CD4-positive, CD25-positive, alpha-beta regulatory T cell (primary cell): ENCODE measurements around the gene CCR7. TPM values are rescaled to one million over a fixed set of nuclear protein-coding genes. Genes with fewer than 3 reads are reported as not detected.
"Not testable (repeated sequence)": the region's sequence is repeated elsewhere in the genome, so short reads cannot be mapped to it uniquely, and the experiment has no call there.

ENCODE experiments used
- ATAC-seq, 2 donors: fragments of 150-1000 bp; cut with Tn5 transposase; one replicate each; pipeline ENCODE4 v1.10.0; 2021; ENCODE audit warnings: low read depth in 2 of 2, moderate number of reproducible peaks in 2 of 2, moderate library complexity in 1 of 2
- DNase-seq, 3 donors: peaks; one replicate each; pipeline versions ENCODE4 v3.0.0 to v3.0.0-alpha.2; 2012 to 2022; ENCODE audit warnings: mixed read lengths in 1 of 3
- H3K27ac ChIP-seq: one replicate; pipeline ENCODE4 v1.7.0; 2013; ENCODE audit warnings: mild to moderate bottlenecking, low read length; ENCODE audit not compliant: insufficient read depth, poor library complexity, severe bottlenecking
- H3K27me3 ChIP-seq: one replicate; pipeline ENCODE4 v1.7.0; 2013; ENCODE audit warnings: low read length; ENCODE audit not compliant: control insufficient read depth, insufficient read depth
- H3K36me3 ChIP-seq: one replicate; pipeline ENCODE4 v1.7.0; 2013; ENCODE audit warnings: mild to moderate bottlenecking, low read length, moderate library complexity; ENCODE audit not compliant: control insufficient read depth, insufficient read depth
- H3K4me1 ChIP-seq: 2 replicates; pipeline ENCODE4 v1.7.0; 2013; ENCODE audit warnings: mild to moderate bottlenecking, low read length; ENCODE audit not compliant: insufficient read depth, control insufficient read depth, poor library complexity, severe bottlenecking
- H3K4me3 ChIP-seq: one replicate; pipeline ENCODE4 v1.7.0; 2013; ENCODE audit warnings: low read depth, mild to moderate bottlenecking, low read length, moderate library complexity
- H3K9me3 ChIP-seq, 2 experiments: 1 replicate in 1 of 2; 2 replicates in 1 of 2; pipeline ENCODE4 v1.7.0; 2013; ENCODE audit warnings: low read length in 2 of 2, mild to moderate bottlenecking in 1 of 2, moderate library complexity in 1 of 2; ENCODE audit not compliant: control insufficient read depth in 2 of 2
- H3K27ac Mint-ChIP-seq, 3 donors: one replicate each; pipeline ENCODE4 v1.8.0; 2020 to 2022; ENCODE audit warnings: mild to moderate bottlenecking in 3 of 3, mixed read lengths in 3 of 3, moderate library complexity in 2 of 3
- H3K27me3 Mint-ChIP-seq: one replicate; pipeline ENCODE4 v1.8.0; 2022; ENCODE audit warnings: mild to moderate bottlenecking, mixed read lengths
- H3K36me3 Mint-ChIP-seq: one replicate; pipeline ENCODE4 v1.8.0; 2020; ENCODE audit warnings: mixed read lengths
- H3K4me1 Mint-ChIP-seq, 4 donors: one replicate each; pipeline ENCODE4 v1.8.0; 2020 to 2022; ENCODE audit warnings: mixed read lengths in 4 of 4, mild to moderate bottlenecking in 1 of 4
- H3K4me3 Mint-ChIP-seq, 4 donors: one replicate each; pipeline ENCODE4 v1.8.0; 2020 to 2022; ENCODE audit warnings: mild to moderate bottlenecking in 4 of 4, mixed read lengths in 4 of 4, moderate library complexity in 3 of 4
- H3K9me3 Mint-ChIP-seq, 7 donors: one replicate each; pipeline ENCODE4 v1.8.0; 2020 to 2022; ENCODE audit warnings: mixed read lengths in 7 of 7, mild to moderate bottlenecking in 3 of 7, moderate library complexity in 2 of 7
- polyA plus RNA-seq, 4 donors: library from polyadenylated mRNA; unstranded; fragments of 300-500 nt; fragmentation: Illumina TruSeq; gene quantifications; one replicate each; pipeline ENCODE4 v1.2.3, GENCODE V29; 2021
- total RNA-seq: library from RNA; stranded (reverse); gene quantifications from one replicate; pipeline ENCODE4 v1.2.3, GENCODE V29; 2022

The CCR7 gene
- total and polyA plus RNA-seq, 5 donors from 2014 or later = 192 to 828 (median 530) TPM

DNA sequence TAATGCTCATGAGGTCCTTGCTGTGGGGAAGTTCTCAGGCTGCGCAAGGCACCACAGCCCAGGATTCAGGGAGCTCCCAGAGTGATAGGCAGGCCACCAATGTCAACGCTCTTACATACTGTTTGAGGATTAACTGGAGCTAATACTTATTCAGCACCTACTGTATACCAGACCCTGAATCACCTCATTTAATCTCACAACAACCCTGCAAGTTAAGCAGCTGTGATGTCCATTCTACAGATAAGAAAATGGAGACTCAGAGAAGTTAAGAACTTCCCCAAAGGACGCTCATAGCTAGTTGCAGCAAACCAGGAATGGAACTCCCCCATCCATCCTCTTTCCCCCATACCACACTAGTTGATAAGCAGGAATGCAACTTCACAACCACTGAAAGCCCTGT lies 25.5 kb upstream of the CCR7 start:
- peak overlapping the region in 2 of 3 donors; percentile 17 to 71 for H3K27ac Mint-ChIP-seq
- peaks cover 22 to 74% (median 46%) of the 10 kb centered on the region in 4 donors for H3K4me1 Mint-ChIP-seq
- Histone ChIP-seq H3K4me1 (peaks cover 19% of the 10 kb centered on the region), H3K9me3 (no peaks in the 10 kb centered on the region), H3K27ac (no peak overlapping the region), H3K27me3 (no peaks in the 10 kb centered on the region), H3K36me3 (no peaks in the 10 kb centered on the region), H3K4me3 (no peak overlapping the region)
- H3K9me3 Mint-ChIP-seq = peaks cover 0 to 2% (median 0%) of the 10 kb centered on the region in 7 donors
- H3K27me3 Mint-ChIP-seq = peaks cover 5% of the 10 kb centered on the region
- H3K36me3 Mint-ChIP-seq = peaks cover 7% of the 10 kb centered on the region
- no peak overlapping the region for H3K4me3 Mint-ChIP-seq
- ATAC-seq (no peak), DNase-seq (no peak)

DNA sequence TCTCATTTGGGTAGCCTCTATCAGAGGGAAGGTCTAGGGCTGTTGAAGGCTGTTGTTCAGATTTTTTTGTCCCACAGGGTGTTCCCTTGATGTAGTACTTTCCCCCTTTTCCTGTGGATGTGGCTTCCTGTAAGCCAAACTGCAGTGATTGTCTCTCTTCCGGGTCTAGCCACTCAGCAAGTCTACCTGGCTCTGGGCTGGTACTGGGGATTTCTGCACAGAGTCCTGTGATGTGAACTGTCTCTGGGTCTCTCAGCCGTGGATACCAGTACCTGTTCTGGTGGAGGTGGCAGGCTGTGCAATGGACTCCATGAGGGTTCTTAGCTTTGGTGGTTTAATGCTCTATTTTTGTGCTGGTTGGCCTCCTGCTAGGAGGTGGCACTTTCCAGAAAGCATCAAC lies 23.3 kb upstream of the CCR7 start:
- no peaks in the 10 kb centered on the region for H3K9me3 ChIP-seq
- H3K36me3 Mint-ChIP-seq = peaks cover 16% of the 10 kb centered on the region
- peaks cover 19% of the 10 kb centered on the region for H3K4me1 ChIP-seq
- H3K27me3 ChIP-seq = no peaks in the 10 kb centered on the region
- H3K4me3 Mint-ChIP-seq = peak overlapping the region; percentile 7 to 71 (median 56)
- no peak overlapping the region for H3K4me3 ChIP-seq
- peak overlapping the region in 2 of 3 donors; percentile 33 to 75 for H3K27ac Mint-ChIP-seq
- no peaks in the 10 kb centered on the region for H3K36me3 ChIP-seq
- DNase-seq = peak in 1 of 3 donors; percentile 42
- H3K9me3 Mint-ChIP-seq = peaks cover 2 to 16% (median 6%) of the 10 kb centered on the region in 7 donors
- no peak overlapping the region for H3K27ac ChIP-seq
- peaks cover 22 to 74% (median 47%) of the 10 kb centered on the region in 4 donors for H3K4me1 Mint-ChIP-seq
- ATAC-seq = no peak
- peaks cover 5% of the 10 kb centered on the region for H3K27me3 Mint-ChIP-seq

GRCh38 chr17:40586264-40586663 lies 21.0 kb upstream of the CCR7 start:
- H3K27ac ChIP-seq = peak overlapping the region; percentile 33
- H3K9me3 ChIP-seq, DNase-seq, H3K27me3 ChIP-seq, ATAC-seq, H3K27me3 Mint-ChIP-seq, H3K4me3 ChIP-seq, H3K36me3 ChIP-seq: not testable (repeated sequence)
- Mint-ChIP-seq H3K9me3 (peaks cover 4 to 21% (median 8%) of the 10 kb centered on the region in 7 donors), H3K4me3 (peak overlapping the region; percentile 28 to 65 (median 46)), H3K4me1 (peaks cover 36 to 95% (median 65%) of the 10 kb centered on the region in 4 donors), H3K36me3 (peaks cover 19% of the 10 kb centered on the region), H3K27ac (peak overlapping the region; percentile 33 to 93 (median 89))
- H3K4me1 ChIP-seq = peaks cover 37% of the 10 kb centered on the region

GRCh38 chr17:40584950-40585349 lies 19.7 kb upstream of the CCR7 start:
- not testable (repeated sequence) for ATAC-seq
- H3K4me3 Mint-ChIP-seq = peak overlapping the region in 3 of 4 donors; percentile 11 to 29 (median 11)

GRCh38 chr17:40582328-40582901 lies 17.1 kb upstream of the CCR7 start:
- H3K36me3 Mint-ChIP-seq = peaks cover 12% of the 10 kb centered on the region
- DNase-seq (peak; percentile 41 to 92 (median 73)), ATAC-seq (peak; percentile 89 to 95)
- H3K27ac Mint-ChIP-seq = peak overlapping the region; percentile 96 to 99 (median 96)
- peaks cover 5 to 21% (median 8%) of the 10 kb centered on the region in 7 donors for H3K9me3 Mint-ChIP-seq
- peaks cover 34 to 94% (median 62%) of the 10 kb centered on the region in 4 donors for H3K4me1 Mint-ChIP-seq
- no peaks in the 10 kb centered on the region for H3K27me3 ChIP-seq
- peaks cover 39% of the 10 kb centered on the region for H3K4me1 ChIP-seq
- no peaks in the 10 kb centered on the region for H3K36me3 ChIP-seq
- peak overlapping the region; percentile 70 for H3K4me3 ChIP-seq
- H3K27me3 Mint-ChIP-seq = peaks cover 1% of the 10 kb centered on the region
- H3K4me3 Mint-ChIP-seq = peak overlapping the region; percentile 70 to 83 (median 72)
- peak overlapping the region; percentile 75 for H3K27ac ChIP-seq
- no peaks in the 10 kb centered on the region for H3K9me3 ChIP-seq

More at GRCh38 chr17:40584950-40585349, 19.7 kb upstream of the CCR7 start:
- H3K9me3 Mint-ChIP-seq = peaks cover 5 to 21% (median 8%) of the 10 kb centered on the region in 7 donors
- H3K27ac Mint-ChIP-seq = peak overlapping the region; percentile 33 to 84 (median 47)
- peaks cover 36 to 94% (median 65%) of the 10 kb centered on the region in 4 donors for H3K4me1 Mint-ChIP-seq
- not testable (repeated sequence) for H3K9me3 ChIP-seq, H3K27me3 ChIP-seq, H3K27me3 Mint-ChIP-seq, H3K27ac ChIP-seq, H3K36me3 ChIP-seq, DNase-seq, H3K4me3 ChIP-seq
- peaks cover 19% of the 10 kb centered on the region for H3K36me3 Mint-ChIP-seq
- peaks cover 43% of the 10 kb centered on the region for H3K4me1 ChIP-seq

- Mint-ChIP-seq H3K36me3 (peaks cover 12% of the 10 kb centered on the region), H3K4me3 (peak overlapping the region; percentile 41 to 82 (median 66)), H3K9me3 (peaks cover 5 to 22% (median 10%) of the 10 kb centered on the region in 7 donors), H3K4me1 (peaks cover 29 to 92% (median 56%) of the 10 kb centered on the region in 4 donors), H3K27ac (peak overlapping the region; percentile 43 to 87 (median 63)), H3K27me3 (peaks cover 5% of the 10 kb centered on the region)
- Histone ChIP-seq H3K4me3 (no peak overlapping the region), H3K27me3 (no peaks in the 10 kb centered on the region), H3K4me1 (peaks cover 50% of the 10 kb centered on the region), H3K27ac (no peak overlapping the region), H3K36me3 (no peaks in the 10 kb centered on the region), H3K9me3 (peaks cover 0 to under 1% of the 10 kb centered on the region in 2 experiments)
- no peak for ATAC-seq
- DNase-seq = no peak
These were observed 14.9 kb upstream of the CCR7 start for GRCh38 chr17:40580140-40580539.

- Mint-ChIP-seq H3K36me3 (peaks cover 9% of the 10 kb centered on the region), H3K27ac (peak overlapping the region in 1 of 3 donors; percentile 43), H3K27me3 (peaks cover 5% of the 10 kb centered on the region), H3K9me3 (peaks cover under 1 to 22% (median 12%) of the 10 kb centered on the region in 7 donors), H3K4me3 (no peak overlapping the region), H3K4me1 (peaks cover 29 to 89% (median 54%) of the 10 kb centered on the region in 4 donors)
- H3K4me1 ChIP-seq = peaks cover 50% of the 10 kb centered on the region
- DNase-seq (no peak), ATAC-seq (no peak)
- no peaks in the 10 kb centered on the region for H3K36me3 ChIP-seq
- H3K27me3 ChIP-seq = no peaks in the 10 kb centered on the region
- H3K9me3 ChIP-seq = peaks cover 1 to 7% of the 10 kb centered on the region in 2 experiments
- H3K4me3 ChIP-seq = no peak overlapping the region
- H3K27ac ChIP-seq = no peak overlapping the region
These were observed 14.2 kb upstream of the CCR7 start for GRCh38 chr17:40579471-40579870.
